ENCODE measurements around the gene RNASE13.
"Not testable (repeated sequence)": the region's sequence is repeated elsewhere in the genome, so short reads cannot be mapped to it uniquely, and the experiment has no call there.

The RNASE13 gene

DNA sequence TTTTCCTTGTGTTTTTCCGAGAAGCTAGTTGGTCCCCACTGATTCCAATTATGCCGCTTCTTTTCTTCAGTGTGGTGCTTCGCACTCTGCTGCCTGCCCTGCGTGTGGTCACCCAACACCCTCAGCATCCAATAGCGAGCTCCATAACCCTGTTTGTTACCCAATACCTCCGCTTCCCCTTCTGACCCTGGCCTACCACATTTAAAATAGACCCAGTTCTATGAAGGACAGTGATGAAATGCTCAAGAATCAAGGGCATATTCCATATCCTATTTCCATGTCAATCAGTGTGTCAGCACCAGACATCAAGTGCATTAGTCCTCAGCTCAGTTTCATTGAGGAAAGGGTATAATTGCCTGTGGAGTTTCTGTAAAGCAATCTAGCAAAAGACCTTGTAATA is 19.3 kb downstream of the RNASE13 start:
- Histone ChIP-seq H3K27ac (no peak overlapping the region), H3K4me3 (no peak overlapping the region)
- TF ChIP-seq, protein P1, sequence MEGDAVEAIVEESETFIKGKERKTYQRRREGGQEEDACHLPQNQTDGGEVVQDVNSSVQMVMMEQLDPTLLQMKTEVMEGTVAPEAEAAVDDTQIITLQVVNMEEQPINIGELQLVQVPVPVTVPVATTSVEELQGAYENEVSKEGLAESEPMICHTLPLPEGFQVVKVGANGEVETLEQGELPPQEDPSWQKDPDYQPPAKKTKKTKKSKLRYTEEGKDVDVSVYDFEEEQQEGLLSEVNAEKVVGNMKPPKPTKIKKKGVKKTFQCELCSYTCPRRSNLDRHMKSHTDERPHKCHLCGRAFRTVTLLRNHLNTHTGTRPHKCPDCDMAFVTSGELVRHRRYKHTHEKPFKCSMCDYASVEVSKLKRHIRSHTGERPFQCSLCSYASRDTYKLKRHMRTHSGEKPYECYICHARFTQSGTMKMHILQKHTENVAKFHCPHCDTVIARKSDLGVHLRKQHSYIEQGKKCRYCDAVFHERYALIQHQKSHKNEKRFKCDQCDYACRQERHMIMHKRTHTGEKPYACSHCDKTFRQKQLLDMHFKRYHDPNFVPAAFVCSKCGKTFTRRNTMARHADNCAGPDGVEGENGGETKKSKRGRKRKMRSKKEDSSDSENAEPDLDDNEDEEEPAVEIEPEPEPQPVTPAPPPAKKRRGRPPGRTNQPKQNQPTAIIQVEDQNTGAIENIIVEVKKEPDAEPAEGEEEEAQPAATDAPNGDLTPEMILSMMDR (IDR thresholded peaks at IDR 0.05): no peak
- peak; percentile 33 for DNase-seq (ENCODE audit: low spot score)

DNA sequence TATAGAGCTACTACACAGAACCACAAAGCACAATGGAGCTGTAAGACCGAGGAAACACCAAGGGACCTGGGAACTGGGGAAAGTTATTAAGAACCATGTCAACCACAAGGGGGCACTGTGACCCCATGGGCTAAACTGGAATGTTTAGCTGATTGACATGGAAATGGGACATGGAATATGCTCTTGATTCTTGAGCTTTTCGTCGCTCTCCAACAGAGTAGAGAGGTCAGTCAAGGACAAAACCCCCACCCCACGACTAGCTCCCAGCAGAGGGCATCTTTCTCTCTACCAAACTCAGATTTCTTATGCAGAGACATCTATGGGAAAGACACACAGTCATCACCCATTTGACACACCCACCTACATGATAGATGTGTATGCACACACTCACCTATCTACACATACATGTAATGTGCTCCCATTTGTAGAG is 19.8 kb downstream of the RNASE13 start:
- Histone ChIP-seq H3K4me3 (no peak overlapping the region), H3K27ac (no peak overlapping the region)
- peak; percentile 84 for DNase-seq (ENCODE audit: low spot score)
- TF ChIP-seq, protein P1 (IDR thresholded peaks at IDR 0.05): peak; percentile 97

DNA sequence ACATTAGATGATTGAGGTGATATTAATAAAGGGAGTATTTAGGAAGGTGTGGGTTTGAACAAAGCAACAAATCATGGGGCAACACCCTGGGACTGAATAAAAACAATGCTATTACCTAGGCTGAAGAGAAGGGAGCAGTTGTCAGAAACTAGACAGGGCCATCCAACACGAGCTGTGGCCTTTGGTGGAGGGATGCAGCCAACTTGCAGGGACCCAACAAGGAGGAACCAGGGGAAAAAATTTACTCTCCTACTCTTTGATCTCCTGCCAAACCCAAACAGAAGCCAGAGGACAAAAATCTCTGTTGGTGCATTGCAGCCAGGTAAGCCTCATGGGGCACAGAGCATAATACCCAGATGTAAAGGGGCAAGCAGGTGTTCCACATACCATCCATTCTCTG is 23.5 kb downstream of the RNASE13 start:
- peak; percentile 58 for DNase-seq (ENCODE audit: low spot score)
- TF ChIP-seq, protein P1 (IDR thresholded peaks at IDR 0.05): no peak
- no peak overlapping the region for H3K27ac ChIP-seq
- no peak overlapping the region for H3K4me3 ChIP-seq

DNA sequence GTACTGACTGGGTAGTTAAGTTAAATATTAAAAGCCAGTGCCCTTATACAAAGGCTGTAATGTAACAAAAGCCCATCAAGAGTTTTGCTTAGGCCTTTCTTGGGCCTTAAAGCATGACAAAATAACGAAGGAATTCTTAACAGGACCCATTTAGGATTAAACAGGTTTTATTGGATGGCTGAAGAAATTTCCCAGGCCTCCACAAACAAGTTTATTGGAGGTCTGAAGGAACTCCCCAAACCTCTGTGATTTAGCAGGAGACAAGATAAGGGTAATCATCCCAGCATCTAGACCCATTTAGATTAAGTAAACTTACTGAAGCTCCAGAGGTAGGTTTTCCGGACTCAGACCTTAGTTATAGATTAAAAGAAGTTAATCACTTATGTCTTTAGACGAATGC is 24.9 kb downstream of the RNASE13 start:
- H3K27ac ChIP-seq; H3K4me3 ChIP-seq; DNase-seq (ENCODE audit: low spot score): not testable (repeated sequence)

DNA sequence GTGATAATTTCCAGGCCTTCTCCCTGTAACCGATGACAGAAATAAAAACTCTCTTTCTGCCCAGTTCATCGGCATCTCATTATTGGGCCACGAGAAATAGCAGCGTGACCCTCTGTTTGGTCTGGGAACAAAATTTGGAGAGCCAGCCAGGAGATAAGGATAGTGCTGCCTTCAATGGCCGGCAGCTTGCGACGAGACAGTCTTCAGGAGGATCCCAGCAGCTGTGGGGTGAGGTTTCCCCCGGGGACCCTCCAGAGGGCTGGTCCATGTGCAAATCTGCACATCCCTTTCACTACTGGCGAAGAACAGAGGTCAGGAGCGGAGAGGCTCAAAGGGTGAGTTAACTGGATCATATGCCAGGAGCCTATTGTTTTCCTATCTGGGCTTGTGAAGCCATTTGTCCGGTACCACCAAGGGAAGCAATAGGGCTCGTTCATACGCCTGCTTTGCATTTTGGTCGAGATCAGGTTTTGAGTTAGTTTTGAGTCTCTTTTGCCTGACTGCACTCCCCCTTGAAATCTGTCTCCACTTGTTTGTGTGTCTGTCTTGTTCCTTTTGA is 30.7 kb downstream of the RNASE13 start:
- TF ChIP-seq, protein P1 (IDR thresholded peaks at IDR 0.05): no peak
- DNase-seq (ENCODE audit: low spot score): no peak
- Histone ChIP-seq H3K4me3 (peak overlapping the region; percentile 29), H3K27ac (no peak overlapping the region)

DNA sequence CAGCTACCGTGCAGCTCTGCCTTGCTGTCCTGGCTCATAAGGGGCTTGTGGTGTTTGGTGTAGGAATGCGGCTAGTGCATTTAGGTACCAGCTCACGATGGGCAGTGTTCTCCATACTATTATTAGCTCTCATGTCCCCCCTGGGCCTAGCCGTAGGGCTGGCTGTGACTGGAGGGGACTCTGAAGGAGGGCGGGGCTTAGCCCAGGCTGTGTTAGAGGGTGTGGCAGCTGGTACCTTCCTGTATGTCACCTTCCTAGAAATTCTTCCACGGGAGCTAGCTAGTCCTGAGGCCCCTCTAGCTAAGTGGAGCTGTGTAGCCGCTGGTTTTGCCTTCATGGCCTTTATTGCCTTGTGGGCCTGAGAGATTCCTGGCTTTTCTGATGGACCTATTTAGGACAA is 33.4 kb downstream of the RNASE13 start:
- Histone ChIP-seq H3K4me3 (no peak overlapping the region), H3K27ac (no peak overlapping the region)
- TF ChIP-seq, protein P1 (IDR thresholded peaks at IDR 0.05): no peak
- DNase-seq (ENCODE audit: low spot score): no peak

DNA sequence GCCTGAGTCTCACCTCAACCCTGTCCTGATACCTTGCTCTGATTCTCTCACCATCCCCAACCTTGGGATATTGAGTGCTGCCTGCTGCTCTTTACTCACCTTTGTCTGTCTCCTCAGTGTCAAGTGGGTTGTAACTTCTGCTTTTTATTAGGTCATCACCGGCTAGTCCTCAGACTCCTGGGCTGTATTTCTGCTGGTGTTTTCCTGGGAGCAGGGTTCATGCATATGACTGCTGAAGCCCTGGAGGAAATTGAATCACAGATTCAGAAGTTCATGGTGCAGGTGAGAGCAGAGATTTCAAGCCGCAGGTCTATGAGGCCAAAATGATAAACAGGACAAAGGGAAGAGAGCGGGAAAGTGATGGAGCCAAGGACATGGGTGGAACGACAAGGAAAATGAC is 35.0 kb downstream of the RNASE13 start:
- TF ChIP-seq, protein P1 (IDR thresholded peaks at IDR 0.05): no peak
- Histone ChIP-seq H3K4me3 (no peak overlapping the region), H3K27ac (no peak overlapping the region)
- no peak for DNase-seq (ENCODE audit: low spot score)
